ENCODE results near the gene NR5A1.

The NR5A1 gene

GRCh38 chr9:124465736-124466135, 41.5 kb downstream of the NR5A1 start:
- Histone ChIP-seq H3K9ac (ENCODE audit: insufficient read length) (no peak overlapping the region), H3K27ac (no peak overlapping the region), H3K4me3 (no peak overlapping the region), H3K9me3 (ENCODE audit: low read depth, low read length) (no peaks in the 10 kb centered on the region), H3K36me3 (ENCODE audit: insufficient read depth, low read length) (no peaks in the 10 kb centered on the region)
- TF ChIP-seq FOXP2 (optimal IDR thresholded peaks at IDR 0.05; ENCODE audit: control extremely low read depth, extremely low read length, insufficient read depth) (no peak), EZH2 (IDR thresholded peaks at IDR 0.05) (no peak), POLR2AphosphoS5 (IDR thresholded peaks at IDR 0.05; ENCODE audit: borderline replicate concordance, low read depth, low read length) (no peak)
- DNase-seq (ENCODE audit: low read depth, low spot score) = no peak

DNA sequence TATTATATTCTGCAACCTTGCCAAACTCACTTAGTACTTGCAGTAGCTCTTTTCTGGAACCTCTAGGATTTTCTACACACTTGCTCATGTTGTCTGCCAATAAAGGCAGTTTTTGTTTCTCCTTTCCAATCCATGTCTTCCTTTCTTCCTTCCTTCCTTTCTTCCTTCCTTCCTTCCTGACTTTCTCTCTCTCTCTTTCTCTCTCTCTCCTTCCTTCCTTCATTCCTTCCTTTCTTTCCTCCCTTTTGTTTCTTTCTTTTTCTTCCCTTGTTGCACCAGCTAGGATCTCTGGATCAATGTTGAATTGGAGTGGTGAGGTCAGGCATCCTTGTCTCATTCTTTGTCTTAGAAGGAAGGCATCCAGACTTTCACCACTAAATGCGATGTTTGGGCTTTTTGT, 44.5 kb downstream of the NR5A1 start:
- TF ChIP-seq EZH2 (IDR thresholded peaks at IDR 0.05) (no peak), POLR2AphosphoS5 (IDR thresholded peaks at IDR 0.05; ENCODE audit: borderline replicate concordance, low read depth, low read length) (no peak), FOXP2 (optimal IDR thresholded peaks at IDR 0.05; ENCODE audit: control extremely low read depth, extremely low read length, insufficient read depth) (no peak)
- H3K36me3 ChIP-seq (ENCODE audit: insufficient read depth, low read length) = no peaks in the 10 kb centered on the region
- H3K4me3 ChIP-seq = no peak overlapping the region
- no peak overlapping the region for H3K27ac ChIP-seq
- no peak overlapping the region for H3K9ac ChIP-seq (ENCODE audit: insufficient read length)
- no peaks in the 10 kb centered on the region for H3K9me3 ChIP-seq (ENCODE audit: low read depth, low read length)
- DNase-seq (ENCODE audit: low read depth, low spot score) = no peak

DNA sequence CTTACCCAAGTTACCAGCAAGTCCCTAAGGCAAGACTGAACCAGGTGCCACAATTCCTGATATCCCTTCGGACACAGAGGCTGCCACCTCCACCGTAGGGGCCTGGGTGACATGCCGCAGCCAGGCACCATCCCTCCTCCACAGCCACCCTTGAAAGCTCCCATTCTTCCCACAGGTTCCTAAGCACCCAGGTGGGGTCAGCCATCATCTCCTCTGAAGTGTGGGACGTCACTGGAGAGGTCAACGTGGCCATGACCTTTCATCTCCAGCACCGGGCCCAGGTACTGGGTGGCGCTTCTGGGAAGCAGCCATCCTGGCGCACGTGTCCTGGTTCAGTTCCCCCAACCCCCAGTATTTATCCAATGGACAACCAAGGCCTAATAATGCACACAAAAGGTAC, 48.8 kb downstream of the NR5A1 start:
- Histone ChIP-seq H3K9ac (ENCODE audit: insufficient read length) (no peak overlapping the region), H3K27ac (no peak overlapping the region), H3K4me3 (no peak overlapping the region), H3K9me3 (ENCODE audit: low read depth, low read length) (no peaks in the 10 kb centered on the region), H3K36me3 (ENCODE audit: insufficient read depth, low read length) (no peaks in the 10 kb centered on the region)
- TF ChIP-seq POLR2AphosphoS5 (IDR thresholded peaks at IDR 0.05; ENCODE audit: borderline replicate concordance, low read depth, low read length) (no peak), EZH2 (IDR thresholded peaks at IDR 0.05) (no peak), FOXP2 (optimal IDR thresholded peaks at IDR 0.05; ENCODE audit: control extremely low read depth, extremely low read length, insufficient read depth) (no peak)
- DNase-seq (ENCODE audit: low read depth, low spot score) = no peak

- no peak overlapping the region for H3K27ac ChIP-seq
- H3K9me3 ChIP-seq (ENCODE audit: low read depth, low read length) = no peaks in the 10 kb centered on the region
- no peak overlapping the region for H3K9ac ChIP-seq (ENCODE audit: insufficient read length)
- H3K36me3 ChIP-seq (ENCODE audit: insufficient read depth, low read length) = no peaks in the 10 kb centered on the region
- H3K4me3 ChIP-seq = no peak overlapping the region
- TF ChIP-seq FOXP2 (optimal IDR thresholded peaks at IDR 0.05; ENCODE audit: control extremely low read depth, extremely low read length, insufficient read depth) = no peak
- no peak for DNase-seq (ENCODE audit: low read depth, low spot score)
Observed at GRCh38 chr9:124457887-124458431, 49.2 kb downstream of the NR5A1 start.

DNA sequence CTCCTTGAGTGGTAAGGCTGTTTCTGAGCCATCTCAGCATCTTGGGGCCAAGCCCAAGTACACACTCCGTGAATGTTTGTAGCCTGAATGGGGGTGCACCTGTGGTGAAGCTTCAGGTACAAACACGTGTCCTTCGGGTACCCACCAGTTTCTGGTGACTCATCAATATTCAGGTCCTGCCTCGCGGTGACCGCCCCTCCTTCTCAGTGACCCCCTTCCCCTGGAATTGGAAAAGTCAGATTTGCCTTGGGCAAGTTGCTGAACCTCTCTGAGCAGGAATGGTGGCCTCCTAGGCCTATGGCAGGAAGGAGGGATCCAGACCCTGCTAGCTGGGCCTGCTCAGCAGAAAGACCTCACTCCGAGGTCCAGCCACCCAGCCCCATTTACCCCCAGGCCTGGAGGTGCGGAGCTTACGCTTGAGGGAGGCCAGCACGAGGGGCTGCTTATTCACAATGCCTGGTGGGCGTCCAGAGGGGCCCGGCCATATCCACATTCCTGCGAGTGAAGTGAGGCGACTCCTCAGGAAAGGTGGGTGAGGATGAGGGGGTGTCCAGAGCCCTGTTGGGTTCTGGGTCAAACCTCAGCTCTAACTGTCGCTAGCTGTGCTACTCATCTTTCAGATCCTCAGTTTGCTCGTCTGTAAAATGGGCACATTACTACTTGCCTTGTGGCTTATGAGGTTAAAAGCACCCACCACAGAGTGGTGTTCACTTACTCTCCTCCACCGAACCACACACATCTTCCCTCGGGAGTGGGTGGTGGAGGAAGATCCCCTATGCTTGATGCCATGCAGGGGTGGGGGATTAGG, 49.9 kb downstream of the NR5A1 start:
- no peak overlapping the region for H3K9ac ChIP-seq (ENCODE audit: insufficient read length)
- H3K4me3 ChIP-seq = no peak overlapping the region
- TF ChIP-seq POLR2AphosphoS5 (IDR thresholded peaks at IDR 0.05; ENCODE audit: borderline replicate concordance, low read depth, low read length) = no peak
- TF ChIP-seq EZH2 (IDR thresholded peaks at IDR 0.05) = no peak
- TF ChIP-seq FOXP2 (optimal IDR thresholded peaks at IDR 0.05; ENCODE audit: control extremely low read depth, extremely low read length, insufficient read depth) = no peak
- no peak for DNase-seq (ENCODE audit: low read depth, low spot score)
- H3K9me3 ChIP-seq (ENCODE audit: low read depth, low read length) = no peaks in the 10 kb centered on the region
- no peak overlapping the region for H3K27ac ChIP-seq
- H3K36me3 ChIP-seq (ENCODE audit: insufficient read depth, low read length) = no peaks in the 10 kb centered on the region

GRCh38 chr9:124456341-124457078, 50.7 kb downstream of the NR5A1 start:
- H3K9me3 ChIP-seq (ENCODE audit: low read depth, low read length) = no peaks in the 10 kb centered on the region
- TF ChIP-seq POLR2AphosphoS5 (IDR thresholded peaks at IDR 0.05; ENCODE audit: borderline replicate concordance, low read depth, low read length) (no peak), EZH2 (IDR thresholded peaks at IDR 0.05) (no peak), FOXP2 (optimal IDR thresholded peaks at IDR 0.05; ENCODE audit: control extremely low read depth, extremely low read length, insufficient read depth) (no peak)
- no peak overlapping the region for H3K4me3 ChIP-seq
- no peaks in the 10 kb centered on the region for H3K36me3 ChIP-seq (ENCODE audit: insufficient read depth, low read length)
- no peak for DNase-seq (ENCODE audit: low read depth, low spot score)
- H3K9ac ChIP-seq (ENCODE audit: insufficient read length) = no peak overlapping the region
- H3K27ac ChIP-seq = no peak overlapping the region

DNA sequence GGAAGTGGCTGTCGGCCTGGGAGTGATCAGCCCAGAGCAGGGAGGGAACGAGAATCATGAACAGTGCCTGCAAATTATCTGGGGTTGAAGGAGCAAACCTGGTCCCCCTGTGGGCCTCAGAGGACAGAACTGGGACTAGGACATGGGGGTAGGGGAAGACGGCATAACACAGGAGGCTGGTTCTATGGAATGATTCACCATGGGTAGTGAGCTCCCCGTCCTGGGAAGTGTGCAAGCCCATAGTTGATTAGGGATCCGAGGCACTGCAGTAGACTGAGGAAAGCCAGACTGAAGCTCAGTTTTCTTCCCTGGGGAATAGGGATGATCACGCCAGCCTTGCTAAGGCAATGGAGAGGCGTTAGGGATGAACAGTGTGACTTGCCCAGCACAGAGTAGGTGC, 51.4 kb downstream of the NR5A1 start:
- H3K36me3 ChIP-seq (ENCODE audit: insufficient read depth, low read length) = no peaks in the 10 kb centered on the region
- no peak overlapping the region for H3K9ac ChIP-seq (ENCODE audit: insufficient read length)
- TF ChIP-seq EZH2 (IDR thresholded peaks at IDR 0.05) = no peak
- no peak for TF ChIP-seq FOXP2 (optimal IDR thresholded peaks at IDR 0.05; ENCODE audit: control extremely low read depth, extremely low read length, insufficient read depth)
- no peak for TF ChIP-seq POLR2AphosphoS5 (IDR thresholded peaks at IDR 0.05; ENCODE audit: borderline replicate concordance, low read depth, low read length)
- H3K27ac ChIP-seq = no peak overlapping the region
- DNase-seq (ENCODE audit: low read depth, low spot score) = no peak
- H3K9me3 ChIP-seq (ENCODE audit: low read depth, low read length) = no peaks in the 10 kb centered on the region
- H3K4me3 ChIP-seq = no peak overlapping the region

- Histone ChIP-seq H3K9me3 (ENCODE audit: low read depth, low read length) (no peaks in the 10 kb centered on the region), H3K36me3 (ENCODE audit: insufficient read depth, low read length) (no peaks in the 10 kb centered on the region), H3K27ac (no peak overlapping the region), H3K9ac (ENCODE audit: insufficient read length) (no peak overlapping the region), H3K4me3 (no peak overlapping the region)
- no peak for DNase-seq (ENCODE audit: low read depth, low spot score)
- TF ChIP-seq EZH2 (IDR thresholded peaks at IDR 0.05) (no peak), FOXP2 (optimal IDR thresholded peaks at IDR 0.05; ENCODE audit: control extremely low read depth, extremely low read length, insufficient read depth) (no peak), POLR2AphosphoS5 (IDR thresholded peaks at IDR 0.05; ENCODE audit: borderline replicate concordance, low read depth, low read length) (no peak)
Observed at GRCh38 chr9:124454791-124455443, 52.3 kb downstream of the NR5A1 start.

Measured in SK-N-MC (cell line).